H1 (cell line): ENCODE measurements around the gene STX10. TPM values are rescaled to one million over a fixed set of nuclear protein-coding genes. Genes with fewer than 3 reads are reported as not detected.
A peak's percentile ranks its signal among the peaks of the same experiment; 100 is the strongest.

Experiments
- BCL11A ChIP-seq, 2 experiments: IDR thresholded peaks; one replicate each; pipeline ENCODE4 v1.6.1; 2011; ENCODE audit warnings: low read depth in 2 of 2, low read length in 2 of 2, mild to moderate bottlenecking in 2 of 2
- BRCA1 ChIP-seq: IDR thresholded peaks from 2 replicates; pipeline ENCODE4 v1.6.1; 2012; ENCODE audit warnings: low read depth, low read length, improper control_type of control experiment
- CREB1 ChIP-seq: IDR thresholded peaks from 2 replicates; pipeline ENCODE4 v1.6.1; 2012; ENCODE audit warnings: inconsistent platforms
- E2F6 ChIP-seq: IDR thresholded peaks from 2 replicates; pipeline ENCODE4 v1.6.1; 2012; ENCODE audit warnings: inconsistent platforms
- HDAC2 ChIP-seq, 2 experiments: fragments of 300-600 bp in 1 of 2; sonication (generic) in 1 of 2; IDR thresholded peaks; 2 replicates each; pipeline ENCODE4 v1.6.1; 2011 to 2012; ENCODE audit warnings: low read depth in 2 of 2, low read length in 2 of 2, mild to moderate bottlenecking in 2 of 2, moderate library complexity in 2 of 2, borderline replicate concordance in 1 of 2, inconsistent platforms in 1 of 2
- MAX ChIP-seq: IDR thresholded peaks from 2 replicates; pipeline ENCODE4 v1.6.1; 2012; ENCODE audit warnings: inconsistent platforms
- POLR2A ChIP-seq, 2 experiments: IDR thresholded peaks; 1 replicate in 1 of 2; 2 replicates in 1 of 2; pipeline ENCODE4 v1.6.1; 2011; ENCODE audit warnings: low read depth in 2 of 2, low read length in 2 of 2, mild to moderate bottlenecking in 2 of 2; ENCODE audit errors: control extremely low read depth in 1 of 2
- POLR2AphosphoS5 ChIP-seq: IDR thresholded peaks from 2 replicates; pipeline ENCODE4 v1.6.1; 2011; ENCODE audit warnings: low read depth, low read length
- RAD21 ChIP-seq, 2 experiments: IDR thresholded peaks in 1 of 2; conservative IDR thresholded peaks in 1 of 2; 2 replicates each; pipeline ENCODE4 v1.6.1; 2011; ENCODE audit warnings: low read depth in 2 of 2, low read length in 2 of 2, improper control_type of control experiment in 1 of 2, inconsistent platforms in 1 of 2, mild to moderate bottlenecking in 1 of 2, moderate library complexity in 1 of 2
- RBBP5 ChIP-seq: IDR thresholded peaks from 2 replicates; pipeline ENCODE4 v1.7.1; 2012; ENCODE audit warnings: low read depth, mild to moderate bottlenecking, inconsistent platforms, low read length, moderate library complexity, borderline replicate concordance
- RXRA ChIP-seq: IDR thresholded peaks from 2 replicates; pipeline ENCODE4 v1.6.1; 2011; ENCODE audit warnings: low read depth, mild to moderate bottlenecking, low read length, moderate library complexity; ENCODE audit not compliant: insufficient read depth
- SP1 ChIP-seq: IDR thresholded peaks from 2 replicates; pipeline ENCODE4 v1.6.1; 2011; ENCODE audit warnings: low read depth, low read length
- SP4 ChIP-seq: IDR thresholded peaks from 2 replicates; pipeline ENCODE4 v1.6.1; 2012; ENCODE audit warnings: low read length, inconsistent platforms
- SRF ChIP-seq: IDR thresholded peaks from 2 replicates; pipeline ENCODE4 v1.6.1; 2011; ENCODE audit warnings: mild to moderate bottlenecking, low read depth, low read length, moderate library complexity
- TAF7 ChIP-seq: optimal IDR thresholded peaks from 2 replicates; pipeline ENCODE3; 2011; ENCODE audit warnings: low read depth, mild to moderate bottlenecking, inconsistent platforms, low read length, moderate library complexity, borderline replicate concordance
- USF2 ChIP-seq: IDR thresholded peaks from 2 replicates; pipeline ENCODE4 v1.6.1; 2011; ENCODE audit warnings: low read length, improper control_type of control experiment
- polyA plus RNA-seq, 7 experiments: library from polyadenylated mRNA; depleted of rRNA in 3 of 7; stranded (reverse) in 5 of 7; unstranded in 2 of 7; fragments of >200 nt in 5 of 7; fragments of 200-250 nt in 2 of 7; gene quantifications; 1 replicate in 5 of 7; 2 replicates in 1 of 7; 4 replicates in 1 of 7; pipeline versions ENCODE4 v1.2.1 to v1.2.3, GENCODE V29; 2011 to 2013; ENCODE audit warnings: missing spikeins in 2 of 7, mixed read lengths in 2 of 7
- total RNA-seq: library from RNA; stranded (reverse); fragmentation: NEBNext Ultra II Directional; extraction: Animal tissue kit (Norgen Biotek cat#: 25700); gene quantifications from 2 replicates; pipeline ENCODE4 v1.2.1, GENCODE V29; 2021

The STX10 gene
- total and polyA plus RNA-seq, 2 of the 8 experiments (the other 6 are each of a cell fraction or from before 2014, with no cell fraction given), result 53.0 to 80.1 TPM

GRCh38 chr19:13151605-13152355, 1.6 kb upstream of the STX10 start (continued):
- no peak; the same call in 1 of the 2 replicates for TF ChIP-seq SP4
- peak; percentile 29; the same call in 1 of the 2 replicates for TF ChIP-seq CREB1
- TF ChIP-seq E2F6, result peak; percentile 51; the same call in 1 of the 2 replicates
- TF ChIP-seq SRF, result peak; percentile 98
- no peak for TF ChIP-seq BCL11A (IDR thresholded peaks at IDR 0.05; ENCODE audit: low read depth in 2 of 2, low read length in 2 of 2)
- TF ChIP-seq RAD21 (IDR thresholded peaks at IDR 0.05 in 1 of 2, conservative IDR thresholded peaks at IDR 0.05 in 1 of 2; ENCODE audit: low read depth in 2 of 2, low read length in 2 of 2), result 0 out of 4 replicates have a peak, but pooled peaks of 1 of the 2 experiments have one; percentile 1
- TF ChIP-seq BRCA1, result no peak
- no peak for TF ChIP-seq SP1
- TF ChIP-seq POLR2A (IDR thresholded peaks at IDR 0.05; ENCODE audit: control extremely low read depth in 1 of 2, low read depth in 2 of 2, low read length in 2 of 2), result peak in 1 of 2 experiments; percentile 83; a peak in 2 of 3 replicates
- peak; percentile 92 for TF ChIP-seq MAX
- peak; percentile 83 for TF ChIP-seq POLR2AphosphoS5
- TF ChIP-seq USF2, result 0 out of 2 replicates have a peak, but pooled peaks have one; percentile 44
- TF ChIP-seq RBBP5, result 0 out of 2 replicates have a peak, but pooled peaks have one; percentile 31
- no peak for TF ChIP-seq HDAC2 (IDR thresholded peaks at IDR 0.05; ENCODE audit: borderline replicate concordance in 1 of 2, low read depth in 2 of 2, low read length in 2 of 2)
- TF ChIP-seq TAF7, result peak; percentile 84
- no peak for TF ChIP-seq RXRA
